Midbrain (tissue), 1 donor: ENCODE measurements around the gene XCR1.
"Not testable (repeated sequence)": the region's sequence is repeated elsewhere in the genome, so short reads cannot be mapped to it uniquely, and the experiment has no call there.

ENCODE experiments used
- DNase-seq: peaks from one replicate; lab custom pipeline; 2025; lab: John Stamatoyannopoulos, UW

XCR1 gene

GRCh38 chr3:46006238-46007032, 20.8 kb downstream of the XCR1 start:
- DNase-seq, result no peak

DNA sequence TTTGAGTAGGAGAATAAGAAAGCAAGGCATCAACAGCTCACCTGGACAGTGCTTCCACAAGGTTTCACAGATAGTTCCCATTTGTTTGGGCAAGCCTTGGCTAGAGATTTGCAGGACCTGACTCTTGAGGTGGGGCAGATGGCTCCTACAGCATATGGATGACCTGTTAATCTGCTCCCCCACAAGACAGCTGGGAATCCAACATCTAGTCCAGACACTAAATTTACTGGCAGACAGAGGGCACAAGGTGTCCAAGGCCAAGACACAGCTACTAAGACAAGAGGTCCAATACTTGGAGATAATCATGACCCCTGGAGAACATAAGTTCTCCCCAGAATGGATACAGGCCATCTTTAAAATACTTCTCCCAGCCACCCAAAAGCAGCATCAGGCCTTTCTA, 23.6 kb downstream of the XCR1 start:
- DNase-seq, result not testable (repeated sequence)

DNA sequence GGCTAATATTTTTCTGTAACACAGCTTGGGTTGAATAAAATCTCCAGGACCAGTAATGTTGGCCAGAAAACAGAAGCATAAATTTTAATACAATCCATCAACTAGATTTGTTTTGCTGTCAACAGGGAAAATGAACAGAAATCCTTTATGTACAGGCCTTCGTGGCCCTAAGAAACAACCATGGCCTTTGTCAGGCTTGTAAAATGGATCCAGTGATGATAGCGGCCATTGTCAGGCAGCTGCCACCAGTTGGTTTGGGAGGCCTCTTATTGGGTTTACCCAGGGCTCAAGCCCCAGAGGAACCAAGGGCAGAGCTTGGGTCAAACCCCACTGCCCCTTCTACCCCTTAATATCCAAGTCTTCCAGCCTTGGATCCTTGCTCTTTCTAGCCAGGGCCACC, 26.1 kb downstream of the XCR1 start:
- peak; percentile 31 for DNase-seq

DNA sequence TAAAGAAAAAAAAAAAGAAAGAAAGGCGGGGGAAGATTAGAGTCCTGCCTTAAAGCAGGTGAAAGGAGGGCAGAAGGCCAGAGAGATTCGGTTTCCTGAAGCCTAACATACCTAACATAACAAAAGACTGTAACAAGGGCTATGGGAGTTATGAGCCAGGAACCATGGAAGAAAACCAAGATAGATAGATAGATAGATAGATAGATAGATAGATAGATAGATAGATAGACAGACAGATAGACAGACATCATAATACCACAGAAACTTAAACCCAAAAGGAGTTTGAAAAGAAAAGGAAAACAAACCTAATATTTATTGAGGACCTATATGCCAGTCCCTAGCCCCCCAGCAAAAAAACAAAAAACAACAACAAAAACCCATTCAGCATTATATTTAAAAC, 29.3 kb downstream of the XCR1 start:
- DNase-seq, result no peak

DNA sequence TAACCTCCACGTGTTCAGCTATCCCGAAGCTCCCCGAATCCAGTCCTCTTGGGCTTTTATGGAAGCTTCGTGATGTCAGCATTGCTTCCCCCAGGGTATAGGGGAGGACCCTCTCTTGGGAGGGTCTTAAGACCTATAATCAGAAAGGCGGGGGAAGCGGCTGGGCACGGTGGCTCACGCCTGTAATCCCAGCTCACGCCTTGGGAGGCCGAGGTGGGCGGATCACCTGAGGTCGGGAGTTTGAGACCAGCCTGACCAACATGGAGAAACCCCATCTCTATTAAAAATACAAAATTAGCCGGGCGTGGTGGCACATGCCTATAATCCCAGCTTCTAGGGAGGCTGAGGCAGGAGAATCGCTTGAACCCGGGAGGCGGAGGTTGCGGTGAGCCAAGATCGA, 29.8 kb downstream of the XCR1 start:
- DNase-seq, result not testable (repeated sequence)

DNA sequence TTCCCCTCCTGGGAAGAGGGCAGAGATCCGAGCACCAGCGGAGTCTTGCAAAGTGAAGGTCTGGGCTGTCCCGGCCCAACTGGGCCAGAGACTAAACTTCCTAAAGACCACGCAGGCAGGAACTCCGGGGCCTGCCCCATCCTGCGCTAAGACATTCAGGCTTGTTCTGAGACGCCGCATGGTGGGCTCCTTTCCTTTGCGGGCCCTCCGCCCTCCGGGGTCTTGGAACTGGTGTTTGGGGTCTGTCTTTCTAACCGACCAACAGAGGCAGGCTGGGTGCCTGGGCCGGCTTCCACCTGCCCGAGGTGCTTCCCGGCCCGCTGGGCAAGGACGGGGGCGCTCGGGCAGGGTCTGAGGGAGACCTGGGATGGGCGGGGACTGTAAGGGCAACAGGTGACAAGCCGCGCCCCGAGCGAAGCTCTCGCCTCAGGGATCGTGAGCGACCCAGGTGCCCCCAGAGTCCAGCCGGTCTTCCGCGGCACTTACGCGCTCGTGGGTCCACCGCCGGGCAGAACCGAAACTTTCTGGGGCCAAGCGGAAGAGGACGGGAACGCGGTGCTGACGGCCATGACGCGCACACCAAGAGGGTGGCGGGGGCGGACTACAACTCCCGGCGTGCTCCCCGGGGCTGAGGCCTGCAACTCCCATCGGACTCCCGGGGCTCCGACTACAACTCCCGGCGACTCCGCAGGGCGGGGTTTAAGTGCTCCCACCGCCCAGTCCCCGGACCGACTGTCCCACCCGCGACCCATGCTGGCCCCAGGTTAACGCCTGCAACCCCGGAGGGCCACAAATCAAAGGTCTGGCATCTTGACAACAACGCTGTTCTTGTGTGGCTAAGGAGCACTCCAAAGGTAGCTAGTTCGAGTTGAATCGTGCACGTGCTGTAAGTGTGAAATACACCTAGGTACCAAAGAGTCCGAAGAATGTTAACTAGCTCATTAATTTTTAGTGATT, 31.8 kb downstream of the XCR1 start, which contains the start of gene FYCO1:
Gene FYCO1, minus strand, starts transcription at position 589 of the 957 bp plus-strand sequence. CDS start 10,914 bp downstream, outside the sequence.
- DNase-seq, result peak; percentile 92

- no peak for DNase-seq
Measured at GRCh38 chr3:45994419-45995235, 32.7 kb downstream of the XCR1 start.

DNA sequence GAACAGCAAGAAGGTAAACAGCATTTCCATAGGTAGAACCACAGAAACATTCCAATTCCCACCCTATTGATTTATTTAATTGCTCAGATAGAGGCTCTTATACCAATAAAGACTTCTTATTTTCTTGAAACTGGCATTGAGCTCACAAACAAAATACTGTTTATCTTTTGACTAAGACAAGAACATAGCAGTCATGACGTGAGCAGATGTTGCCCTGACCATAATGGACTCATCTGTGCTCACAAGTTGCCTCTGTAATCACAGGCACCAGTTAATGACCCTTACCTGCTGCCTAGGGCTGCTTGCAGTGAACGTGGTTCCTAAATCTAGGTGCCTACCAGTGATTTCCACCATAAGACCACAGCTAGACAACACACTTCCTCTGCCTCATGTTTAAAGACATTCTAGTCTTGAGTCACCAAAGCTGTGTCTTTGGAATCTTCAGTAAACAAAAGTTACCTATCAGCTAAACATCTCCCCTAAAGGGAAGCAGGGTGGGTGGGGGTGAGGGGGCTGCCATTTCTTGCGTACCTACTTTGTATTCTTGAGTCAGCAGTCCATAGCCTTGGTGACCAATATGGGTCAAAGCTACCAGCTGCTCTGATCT, 33.8 kb downstream of the XCR1 start:
- DNase-seq, result no peak

DNA sequence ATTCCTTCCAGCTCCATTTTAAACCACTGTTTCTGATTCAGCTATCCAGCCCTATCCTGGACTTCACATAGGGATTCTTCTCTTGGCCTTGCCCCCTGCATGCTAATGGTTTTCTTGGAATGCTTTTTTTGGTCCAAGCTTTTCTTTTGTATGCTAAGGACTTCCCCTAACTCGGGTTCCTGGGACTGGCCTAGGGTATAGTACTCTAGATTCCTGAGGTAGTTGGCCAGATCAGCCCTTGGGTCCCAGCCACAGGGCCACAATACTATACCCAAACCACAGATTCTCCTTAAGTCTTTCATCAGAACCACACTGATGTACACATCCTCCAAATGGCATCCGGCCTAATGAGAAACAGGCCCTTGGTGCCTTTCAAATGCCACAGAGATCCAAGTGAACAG, 34.5 kb downstream of the XCR1 start:
- DNase-seq, result no peak

DNA sequence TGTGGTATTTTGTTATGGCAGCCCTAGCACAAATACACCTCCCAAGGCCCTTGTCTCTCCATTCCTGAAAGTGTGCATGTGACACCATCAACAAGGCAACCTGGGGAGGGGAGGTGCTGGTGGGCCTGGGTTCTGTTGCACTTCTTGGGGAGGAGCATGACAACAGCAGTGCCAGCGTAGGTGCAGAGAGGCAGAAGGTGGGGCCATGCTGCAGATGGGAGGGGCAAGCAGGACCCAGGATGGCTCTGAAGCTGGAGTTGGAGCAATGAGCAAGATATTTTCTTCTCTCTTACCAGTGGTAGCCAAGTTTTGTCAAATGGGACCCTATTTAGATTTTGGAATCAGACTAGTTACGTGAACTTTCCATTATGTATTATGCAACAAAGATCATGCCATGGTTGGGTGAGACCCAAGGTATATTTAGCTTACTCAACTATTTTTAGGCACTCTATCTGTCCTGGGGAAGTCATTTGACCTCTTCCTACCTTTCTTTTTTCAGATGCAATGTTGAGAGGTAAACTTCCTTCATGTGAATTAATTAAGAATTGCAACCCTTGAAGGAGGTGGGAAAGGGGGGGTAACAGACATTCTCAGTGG, 35.1 kb downstream of the XCR1 start:
- no peak for DNase-seq

DNA sequence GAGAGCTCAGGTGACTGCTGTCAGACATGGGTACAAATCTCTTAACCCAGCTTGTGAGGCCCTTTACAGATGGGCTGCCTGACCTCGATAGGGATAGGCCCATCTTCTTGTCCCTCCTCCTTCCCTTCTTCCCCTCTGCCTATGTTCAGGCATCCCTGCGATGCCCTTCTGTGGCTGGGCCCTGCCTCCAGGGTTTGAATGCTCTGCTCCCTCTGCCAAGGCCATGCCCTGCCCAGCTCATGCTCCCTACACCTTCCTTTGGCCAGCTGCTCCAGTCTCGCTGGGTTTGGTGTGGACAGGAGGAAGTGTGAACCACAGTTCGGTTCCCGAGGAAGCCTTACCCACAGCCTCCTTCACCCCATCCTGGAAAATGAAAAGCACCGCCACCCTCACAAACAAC, 35.9 kb downstream of the XCR1 start:
- no peak for DNase-seq

GRCh38 chr3:45990181-45990580, 37.1 kb downstream of the XCR1 start:
- no peak for DNase-seq

DNA sequence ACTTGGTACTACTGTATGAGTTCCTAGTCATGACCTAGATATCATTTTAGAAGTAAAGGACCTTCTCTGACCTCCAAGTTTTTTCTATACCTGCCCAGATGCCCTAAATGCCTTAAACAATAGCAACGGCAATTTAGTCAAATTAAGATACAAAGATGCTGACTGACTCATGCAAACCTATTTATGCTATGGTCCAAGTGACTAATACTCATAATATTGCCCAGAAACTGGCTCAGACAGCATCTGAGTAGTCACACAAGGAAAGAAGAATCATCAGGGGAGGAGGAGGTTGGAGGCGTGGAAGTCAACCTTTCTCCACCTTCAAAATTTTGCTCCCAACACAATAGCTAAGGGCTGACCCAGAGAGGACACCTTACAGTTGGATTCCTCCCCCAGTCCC, 38.5 kb downstream of the XCR1 start:
- DNase-seq, result no peak

DNA sequence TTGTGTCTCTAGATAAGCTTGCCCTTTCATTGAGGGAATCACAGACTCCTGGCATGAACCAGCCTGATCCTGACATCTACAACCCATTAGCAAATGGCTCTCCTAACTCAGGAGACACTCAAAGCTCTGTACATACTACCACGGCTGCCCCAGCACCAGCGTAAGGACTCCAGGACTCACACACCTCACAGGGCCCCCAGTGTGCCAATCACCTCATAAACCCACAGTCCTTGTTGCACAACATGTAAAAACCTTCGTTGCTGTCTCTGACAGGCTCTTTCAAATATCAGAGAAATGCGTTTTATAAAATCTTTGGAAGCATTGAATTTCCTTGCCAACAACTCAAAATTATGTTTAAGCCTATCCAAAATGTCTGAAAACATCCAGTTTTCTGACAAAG, 38.9 kb downstream of the XCR1 start:
- no peak for DNase-seq

GRCh38 chr3:45987368-45988291, 39.7 kb downstream of the XCR1 start:
- DNase-seq, result peak; percentile 68

DNA sequence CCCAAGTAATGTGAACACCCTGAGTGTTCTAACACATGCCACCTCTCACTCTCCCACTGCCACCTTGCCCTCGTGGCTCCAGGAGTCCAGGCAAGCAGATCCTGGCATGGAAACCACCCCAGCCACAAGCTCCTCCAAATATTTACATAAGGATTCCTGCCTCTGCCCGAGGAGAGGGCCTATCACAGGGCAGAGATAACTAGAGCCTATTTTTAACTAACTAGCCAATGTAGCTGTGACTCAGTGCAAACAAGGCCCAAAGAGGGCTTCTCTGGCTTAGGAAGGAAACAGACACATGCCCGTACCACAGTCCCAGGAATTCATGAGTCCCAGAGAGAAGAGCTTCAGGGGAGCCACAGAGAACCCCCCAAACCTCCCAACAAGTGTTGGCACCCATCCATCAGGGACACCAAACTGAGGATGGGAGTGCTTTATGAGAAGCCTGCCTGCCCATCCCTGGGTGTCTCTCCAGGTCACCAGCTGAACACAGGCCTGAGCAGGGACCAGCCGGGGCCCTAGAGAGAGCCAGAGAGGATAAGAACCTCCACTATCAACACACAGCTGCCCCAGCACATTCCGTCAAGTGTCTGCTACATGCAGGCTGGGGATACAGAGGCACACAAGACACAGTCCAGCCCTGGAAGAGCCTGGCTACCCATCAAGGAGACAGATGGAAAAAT, 40.8 kb downstream of the XCR1 start:
- DNase-seq, result no peak

- DNase-seq, result no peak
Measured at GRCh38 chr3:45985532-45986302, 41.6 kb downstream of the XCR1 start.
